Suprapubic skin (tissue), 4 donors: ENCODE data around the gene B3GALT4. TPM values are rescaled to one million over a fixed set of nuclear protein-coding genes. Genes with fewer than 3 reads are reported as not detected.
A peak's percentile ranks its signal among the peaks of the same experiment; 100 is the strongest.

ENCODE experiments used
- DNase-seq, 2 donors: peaks; one replicate each; pipeline ENCODE4 v3.0.0-alpha.2; 2019; ENCODE audit warnings: low spot score in 2 of 2
- H3K27ac ChIP-seq: fragments of 200-600 bp; sonication (generic); one replicate; pipeline ENCODE4 v1.5.1; 2019
- H3K27me3 ChIP-seq: fragments of 200-600 bp; sonication (generic); one replicate; pipeline ENCODE4 v1.5.1; 2019
- H3K36me3 ChIP-seq: fragments of 200-600 bp; sonication (generic); one replicate; pipeline ENCODE4 v1.5.1; 2019
- H3K4me1 ChIP-seq: fragments of 200-600 bp; sonication (generic); one replicate; pipeline ENCODE4 v1.5.1; 2019
- H3K4me3 ChIP-seq: fragments of 200-600 bp; sonication (generic); one replicate; pipeline ENCODE4 v1.5.1; 2019; ENCODE audit warnings: mild to moderate bottlenecking
- H3K9me3 ChIP-seq: fragments of 200-600 bp; sonication (generic); one replicate; pipeline ENCODE4 v1.5.1; 2019
- EP300 ChIP-seq: sonication (generic); formaldehyde crosslinking; IDR thresholded peaks from one replicate; pipeline ENCODE4 v1.6.1; 2017; ENCODE audit warnings: antibody characterized with exemption
- POLR2A ChIP-seq, 2 donors: fragments of 450-650 bp; IDR thresholded peaks; one replicate each; pipeline ENCODE4 v1.6.1; 2017; ENCODE audit warnings: antibody characterized with exemption in 2 of 2, mild to moderate bottlenecking in 2 of 2, moderate library complexity in 2 of 2
- POLR2AphosphoS5 ChIP-seq, 3 donors: sonication (generic); formaldehyde crosslinking; IDR thresholded peaks; one replicate each; pipeline ENCODE4 v1.6.1; 2017; ENCODE audit warnings: antibody characterized with exemption in 3 of 3
- WGBS: methylation state at CpG from one replicate; pipeline ENCODE4 v1.1.5; 2018; 5-methylcytosine and 5-hydroxymethylcytosine counted together
- total RNA-seq, 4 donors: library from RNA; depleted of rRNA; stranded (reverse); fragments of >200 nt; gene quantifications; one replicate each; pipeline ENCODE4 v1.1.0, GENCODE V29; 2016
- TF ChIP-seq, protein P1 (sequence below), 2 donors: fragments of 200-600 bp in 1 of 2; fragments of 450-650 bp in 1 of 2; sonication (generic) in 1 of 2; IDR thresholded peaks; one replicate each; pipeline ENCODE4 v1.5.1; 2016 to 2019; ENCODE audit warnings: antibody characterized with exemption in 2 of 2, mild to moderate bottlenecking in 1 of 2, moderate library complexity in 1 of 2

Gene B3GALT4
- total RNA-seq, 4 donors from 2014 or later, result 16.6 to 26.2 (median 18.2) TPM

DNA sequence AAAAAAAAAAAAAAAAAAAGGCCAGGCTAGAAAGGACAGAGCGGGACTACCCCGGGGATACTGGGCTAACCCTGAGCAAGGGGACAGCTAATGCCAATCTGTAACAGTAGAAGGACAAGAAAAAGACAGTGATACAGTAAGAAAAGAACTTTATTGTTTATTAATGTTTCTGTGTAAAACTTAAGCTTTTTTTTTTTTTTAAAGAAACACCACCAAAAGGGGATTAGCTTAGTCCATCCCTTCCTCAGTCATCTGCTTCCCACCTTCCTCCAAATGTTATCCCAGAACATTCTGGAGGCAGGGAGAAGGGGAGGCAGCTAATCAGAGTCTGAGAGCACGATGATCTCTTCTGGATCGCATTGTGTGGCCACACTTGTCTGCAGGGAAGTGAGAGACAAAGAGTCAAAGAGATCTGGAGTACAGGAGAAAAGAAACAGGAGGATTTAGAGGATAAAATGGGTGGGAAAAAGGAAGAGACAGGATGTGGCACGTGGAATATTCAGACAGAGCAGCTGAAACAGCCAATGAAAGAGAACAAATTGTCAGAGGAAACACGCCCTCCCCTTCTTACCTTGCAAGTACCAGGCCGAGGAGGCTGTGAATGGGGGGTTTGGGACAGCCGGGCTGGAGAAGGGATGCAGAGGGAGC, 41.6 kb downstream of the B3GALT4 start:
- Histone ChIP-seq H3K4me3 (peak overlapping the region; percentile 50), H3K9me3 (no peaks in the 10 kb centered on the region), H3K36me3 (peaks cover 22% of the 10 kb centered on the region), H3K4me1 (peaks cover 73% of the 10 kb centered on the region), H3K27me3 (no peaks in the 10 kb centered on the region), H3K27ac (peak overlapping the region; percentile 74)
- DNase-seq, result no peak
- TF ChIP-seq POLR2A (IDR thresholded peaks at IDR 0.05) (no peak), POLR2AphosphoS5 (IDR thresholded peaks at IDR 0.05) (no peak), EP300 (no peak)
- TF ChIP-seq, protein P1, sequence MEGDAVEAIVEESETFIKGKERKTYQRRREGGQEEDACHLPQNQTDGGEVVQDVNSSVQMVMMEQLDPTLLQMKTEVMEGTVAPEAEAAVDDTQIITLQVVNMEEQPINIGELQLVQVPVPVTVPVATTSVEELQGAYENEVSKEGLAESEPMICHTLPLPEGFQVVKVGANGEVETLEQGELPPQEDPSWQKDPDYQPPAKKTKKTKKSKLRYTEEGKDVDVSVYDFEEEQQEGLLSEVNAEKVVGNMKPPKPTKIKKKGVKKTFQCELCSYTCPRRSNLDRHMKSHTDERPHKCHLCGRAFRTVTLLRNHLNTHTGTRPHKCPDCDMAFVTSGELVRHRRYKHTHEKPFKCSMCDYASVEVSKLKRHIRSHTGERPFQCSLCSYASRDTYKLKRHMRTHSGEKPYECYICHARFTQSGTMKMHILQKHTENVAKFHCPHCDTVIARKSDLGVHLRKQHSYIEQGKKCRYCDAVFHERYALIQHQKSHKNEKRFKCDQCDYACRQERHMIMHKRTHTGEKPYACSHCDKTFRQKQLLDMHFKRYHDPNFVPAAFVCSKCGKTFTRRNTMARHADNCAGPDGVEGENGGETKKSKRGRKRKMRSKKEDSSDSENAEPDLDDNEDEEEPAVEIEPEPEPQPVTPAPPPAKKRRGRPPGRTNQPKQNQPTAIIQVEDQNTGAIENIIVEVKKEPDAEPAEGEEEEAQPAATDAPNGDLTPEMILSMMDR (IDR thresholded peaks at IDR 0.05), result no peak
- WGBS, result 64% methylated on average over 8 of the region's 8 CpGs

DNA sequence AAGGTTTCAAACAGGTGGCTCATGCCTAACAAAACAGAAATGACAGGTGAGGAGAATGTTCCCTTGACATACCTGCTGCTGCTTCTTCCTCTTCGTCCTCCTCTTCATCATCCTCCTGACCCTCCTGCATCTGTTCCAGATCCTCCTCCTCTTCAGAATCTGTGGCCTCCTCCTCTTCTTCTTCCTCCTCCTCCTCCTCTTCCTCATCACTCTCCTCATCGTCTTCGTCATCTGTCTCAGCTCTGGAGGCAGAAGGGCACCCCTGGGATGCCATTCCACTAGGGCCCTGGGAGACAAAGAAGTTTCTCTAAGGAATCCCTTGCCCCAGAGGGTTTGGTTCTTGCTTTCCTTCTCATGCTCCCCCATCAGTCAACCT, 43.0 kb downstream of the B3GALT4 start:
- Histone ChIP-seq H3K36me3 (peaks cover 22% of the 10 kb centered on the region), H3K4me3 (no peak overlapping the region), H3K4me1 (peaks cover 73% of the 10 kb centered on the region), H3K27ac (peak overlapping the region; percentile 9), H3K9me3 (no peaks in the 10 kb centered on the region), H3K27me3 (no peaks in the 10 kb centered on the region)
- no peak for DNase-seq
- TF ChIP-seq POLR2A (IDR thresholded peaks at IDR 0.05), result no peak
- TF ChIP-seq, protein P1 (IDR thresholded peaks at IDR 0.05), result no peak
- no peak for TF ChIP-seq EP300
- no peak for TF ChIP-seq POLR2AphosphoS5 (IDR thresholded peaks at IDR 0.05)
- WGBS, result 82% methylated on average over 3 of the region's 3 CpGs

DNA sequence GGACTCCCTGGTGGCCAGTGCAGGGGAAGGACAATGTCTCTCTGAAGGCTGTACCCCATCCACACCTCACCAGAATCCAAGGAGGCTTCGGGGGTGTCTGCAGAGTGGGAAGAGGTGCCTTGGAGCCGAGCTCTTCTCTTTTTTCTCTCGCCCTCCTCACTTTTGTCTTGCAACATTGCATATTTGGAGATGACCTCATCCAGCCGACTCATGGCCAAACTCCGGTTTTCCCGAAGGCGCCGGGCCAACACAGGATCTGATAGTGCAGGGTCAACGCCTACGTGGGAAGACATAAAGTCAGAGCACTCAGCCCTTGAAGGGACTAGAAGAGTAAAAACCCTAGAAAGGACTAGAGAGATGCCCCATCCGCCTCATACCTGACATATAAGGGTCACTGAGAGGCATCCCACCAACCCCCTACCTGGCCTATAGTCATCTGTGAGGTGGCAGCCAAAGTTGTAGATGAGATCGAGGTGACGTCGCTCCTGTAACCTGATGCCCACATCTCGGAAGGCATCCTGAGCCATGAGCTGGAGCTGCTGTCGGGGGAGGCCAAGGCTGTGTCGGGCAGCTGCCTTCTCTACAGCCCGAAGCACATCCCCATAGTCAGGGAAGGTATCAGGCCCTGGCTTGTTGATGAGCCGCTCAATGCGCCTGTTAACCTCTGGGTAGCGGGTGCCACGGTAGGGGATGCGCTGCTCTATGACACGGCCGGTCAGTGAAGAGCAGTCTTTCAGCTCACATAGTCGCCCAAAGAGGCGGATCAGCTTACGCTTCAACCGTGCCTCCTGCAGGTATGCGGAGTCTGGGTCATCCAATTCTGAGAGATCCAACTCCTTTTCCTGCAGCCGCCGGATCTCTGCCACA, 43.6 kb downstream of the B3GALT4 start:
- peak in 1 of 2 donors; percentile 76 for DNase-seq
- Histone ChIP-seq H3K4me3 (no peak overlapping the region), H3K36me3 (peaks cover 22% of the 10 kb centered on the region), H3K9me3 (no peaks in the 10 kb centered on the region), H3K27me3 (no peaks in the 10 kb centered on the region), H3K27ac (peak overlapping the region; percentile 9), H3K4me1 (peaks cover 67% of the 10 kb centered on the region)
- TF ChIP-seq POLR2AphosphoS5 (IDR thresholded peaks at IDR 0.05), result no peak
- no peak for TF ChIP-seq POLR2A (IDR thresholded peaks at IDR 0.05)
- TF ChIP-seq, protein P1 (IDR thresholded peaks at IDR 0.05), result no peak
- no peak for TF ChIP-seq EP300
- 47% methylated on average over 15 of the region's 32 CpGs for WGBS

DNA sequence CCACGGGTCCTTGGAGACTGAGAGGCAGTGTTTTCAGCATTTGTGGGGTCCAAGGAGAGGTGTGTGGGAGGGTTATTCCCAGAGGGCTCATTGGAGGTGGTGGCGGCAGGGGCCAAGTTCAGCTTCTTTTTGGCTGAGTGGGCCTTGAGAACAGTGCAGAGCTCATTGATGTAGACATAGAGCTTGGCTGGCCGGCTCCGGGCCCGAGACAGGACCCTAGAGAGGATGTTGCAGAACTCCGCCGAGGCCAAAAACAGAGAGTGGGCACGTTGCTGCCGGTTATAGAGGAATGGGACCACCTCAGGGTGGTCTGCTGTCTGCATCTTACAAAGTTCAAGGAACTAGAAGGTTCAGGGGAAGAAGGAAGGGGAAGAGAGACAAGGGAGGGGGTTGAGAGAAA, 44.3 kb downstream of the B3GALT4 start:
- Histone ChIP-seq H3K27me3 (no peaks in the 10 kb centered on the region), H3K27ac (no peak overlapping the region), H3K4me3 (peak overlapping the region; percentile 69), H3K4me1 (peaks cover 61% of the 10 kb centered on the region), H3K9me3 (no peaks in the 10 kb centered on the region), H3K36me3 (peaks cover 22% of the 10 kb centered on the region)
- WGBS, result 73% methylated on average over 8 of the region's 9 CpGs
- DNase-seq, result no peak
- TF ChIP-seq POLR2A (IDR thresholded peaks at IDR 0.05) (no peak), POLR2AphosphoS5 (IDR thresholded peaks at IDR 0.05) (no peak), EP300 (no peak)
- TF ChIP-seq, protein P1 (IDR thresholded peaks at IDR 0.05), result no peak

DNA sequence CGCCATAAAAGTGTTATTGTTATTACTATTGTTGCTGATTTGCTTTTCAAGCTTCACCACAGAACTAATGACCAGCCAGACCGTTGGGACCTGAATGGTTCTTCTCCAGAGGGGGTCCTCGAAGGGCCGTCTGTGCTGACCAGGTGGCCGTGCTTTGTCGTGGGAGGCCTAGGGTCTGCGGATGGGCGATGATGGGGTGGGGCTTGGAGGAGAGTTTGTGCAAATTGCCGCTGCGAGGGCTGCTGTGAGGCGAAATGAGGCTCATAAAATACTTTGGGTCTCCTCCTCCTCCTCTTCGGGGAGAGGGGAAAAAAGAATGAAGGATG, 46.7 kb downstream of the B3GALT4 start:
- Histone ChIP-seq H3K4me3 (peak overlapping the region; percentile 69), H3K4me1 (peaks cover 48% of the 10 kb centered on the region), H3K9me3 (no peaks in the 10 kb centered on the region), H3K36me3 (peaks cover 22% of the 10 kb centered on the region), H3K27me3 (no peaks in the 10 kb centered on the region), H3K27ac (peak overlapping the region; percentile 83)
- under 1% methylated on average over 11 of the region's 12 CpGs for WGBS
- peak in 1 of 2 donors; percentile 76 for DNase-seq
- no peak for TF ChIP-seq EP300
- no peak for TF ChIP-seq POLR2A (IDR thresholded peaks at IDR 0.05)
- TF ChIP-seq, protein P1 (IDR thresholded peaks at IDR 0.05), result no peak
- no peak for TF ChIP-seq POLR2AphosphoS5 (IDR thresholded peaks at IDR 0.05)
